HFFc6 (cell line): ENCODE results near the gene PPIP5K1. TPM values are rescaled to one million over a fixed set of nuclear protein-coding genes. Genes with fewer than 3 reads are reported as not detected.

Source experiments
- DNase-seq: peaks from one replicate; pipeline ENCODE4 v3.0.0-alpha.2; 2018
- H3K27ac Mint-ChIP-seq: 2 replicates; pipeline ENCODE4 v1.8.0; 2020; ENCODE audit warnings: mild to moderate bottlenecking, mixed read lengths
- H3K27me3 Mint-ChIP-seq: 2 replicates; pipeline ENCODE4 v1.8.0; 2021; ENCODE audit warnings: mild to moderate bottlenecking, moderate library complexity, mixed read lengths; ENCODE audit not compliant: insufficient read depth
- H3K36me3 Mint-ChIP-seq: 2 replicates; pipeline ENCODE4 v1.8.0; 2021; ENCODE audit warnings: low read depth, mixed read lengths
- H3K4me1 Mint-ChIP-seq: 2 replicates; pipeline ENCODE4 v1.8.0; 2020; ENCODE audit warnings: low read depth, mixed read lengths
- H3K4me3 Mint-ChIP-seq: 2 replicates; pipeline ENCODE4 v1.8.0; 2020; ENCODE audit warnings: mild to moderate bottlenecking, moderate library complexity, mixed read lengths
- H3K9me3 Mint-ChIP-seq: 2 replicates; pipeline ENCODE4 v1.8.0; 2020; ENCODE audit warnings: mild to moderate bottlenecking, mixed read lengths
- CTCF ChIP-seq: fragments of 200-600 bp; sonication (generic); IDR thresholded peaks from 2 replicates; pipeline ENCODE4 v1.5.0; 2021; ENCODE audit warnings: antibody characterized with exemption, mild to moderate bottlenecking
- total RNA-seq, 6 experiments: library from RNA; stranded (reverse); fragmentation: NEBNext Ultra II Directional; extraction: Animal tissue kit (Norgen Biotek cat#: 25700); gene quantifications; 2 replicates in 1 of 6; 3 replicates in 5 of 6; pipeline ENCODE4 v1.2.3, GENCODE V29; 2021

PPIP5K1 gene
- total RNA-seq, 6 experiments from 2014 or later = 16.3 to 23.3 (median 20.1) TPM

DNA sequence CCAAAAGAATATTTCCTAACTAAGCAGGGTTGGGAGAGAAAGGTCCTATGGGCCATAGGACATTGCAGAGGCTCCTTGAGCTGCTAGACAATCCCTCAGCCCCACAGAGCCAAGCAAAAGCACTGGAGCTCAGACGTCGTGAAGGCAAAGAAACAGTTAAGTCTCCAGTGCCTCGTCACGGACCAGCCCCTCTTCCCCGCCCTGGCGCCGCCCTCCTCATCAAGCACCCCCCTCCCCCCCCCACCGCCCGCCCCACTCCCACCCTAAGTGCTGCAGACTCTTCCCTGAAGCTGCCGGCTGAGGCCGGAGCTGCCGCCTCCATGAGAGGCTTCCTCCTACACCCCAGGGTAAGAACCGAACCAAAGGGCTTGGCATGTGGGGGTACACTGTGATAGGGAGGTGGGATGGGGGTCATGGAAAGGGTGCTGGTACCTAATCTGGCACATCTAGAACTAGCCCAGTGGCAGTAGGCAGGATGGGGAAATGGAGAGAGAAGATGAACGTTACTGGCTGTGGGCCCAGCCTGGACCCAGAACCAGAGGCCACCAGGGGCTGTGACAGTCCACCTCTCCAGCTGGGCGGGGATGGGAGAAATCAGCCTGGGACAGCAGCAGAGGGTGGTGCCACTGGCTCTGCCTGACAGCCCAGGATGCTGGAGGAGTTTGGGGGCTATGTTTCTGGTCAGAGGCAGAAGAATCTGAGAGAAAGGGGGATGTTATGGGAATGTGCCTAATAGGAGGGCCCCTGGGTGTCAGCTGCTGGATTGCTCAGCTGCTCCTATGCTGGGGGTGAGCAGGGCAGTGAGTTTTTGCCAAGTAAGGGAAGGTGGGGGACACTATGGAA lies 72.4 kb downstream of the PPIP5K1 start, which contains the start of gene MAP1A:
TSS of gene MAP1A (plus strand) at position 255 of the 843 bp plus-strand sequence. CDS start 3,866 bp downstream, outside the sequence.
- H3K27ac Mint-ChIP-seq = peak within 1 kb of the TSS; percentile 90
- peak; percentile 55 for DNase-seq
- no peaks in the 10 kb centered on the region for H3K9me3 Mint-ChIP-seq
- H3K36me3 Mint-ChIP-seq = peaks cover 22% of the 10 kb centered on the region
- H3K4me1 Mint-ChIP-seq = peaks cover 62% of the 10 kb centered on the region
- H3K27me3 Mint-ChIP-seq = peaks cover 2% of the 10 kb centered on the region
- TF ChIP-seq CTCF = no peak
- peak within 1 kb of the TSS; percentile 99 for H3K4me3 Mint-ChIP-seq

GRCh38 chr15:43516801-43517353 lies 73.1 kb downstream of the PPIP5K1 start:
- H3K36me3 Mint-ChIP-seq = peaks cover 15% of the 10 kb centered on the region; the same call in 1 of the 2 replicates
- H3K27ac Mint-ChIP-seq = peak overlapping the region; percentile 90
- peak overlapping the region; percentile 99 for H3K4me3 Mint-ChIP-seq
- no peak for TF ChIP-seq CTCF
- H3K27me3 Mint-ChIP-seq = peaks cover 2% of the 10 kb centered on the region
- peaks cover 69% of the 10 kb centered on the region for H3K4me1 Mint-ChIP-seq
- H3K9me3 Mint-ChIP-seq = no peaks in the 10 kb centered on the region
- DNase-seq = peak; percentile 47

DNA sequence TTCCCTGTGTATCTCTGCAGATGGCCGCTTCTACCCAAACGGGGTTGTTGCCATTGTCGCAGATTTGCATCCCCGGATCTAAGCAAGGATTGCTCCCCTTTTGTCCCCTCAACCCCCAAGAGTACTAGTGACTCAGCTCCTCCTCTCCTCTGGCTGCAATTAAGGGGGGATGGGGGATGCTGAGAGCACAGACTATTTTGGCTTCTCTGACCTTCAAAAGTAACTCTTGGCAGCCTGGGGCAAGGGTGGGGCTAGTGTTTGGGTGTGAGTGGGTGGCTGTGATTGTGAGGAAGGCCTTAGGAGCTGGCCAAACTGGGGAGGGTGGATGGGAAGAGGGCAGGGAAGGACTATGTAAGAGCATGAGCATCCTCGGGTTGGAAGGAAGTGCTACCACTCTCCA lies 73.8 kb downstream of the PPIP5K1 start:
- H3K27me3 Mint-ChIP-seq = peaks cover 2% of the 10 kb centered on the region
- H3K4me3 Mint-ChIP-seq = peak overlapping the region; percentile 99
- peaks cover 76% of the 10 kb centered on the region for H3K4me1 Mint-ChIP-seq
- H3K27ac Mint-ChIP-seq = peak overlapping the region; percentile 90
- peaks cover 10% of the 10 kb centered on the region; the same call in 1 of the 2 replicates for H3K36me3 Mint-ChIP-seq
- no peaks in the 10 kb centered on the region for H3K9me3 Mint-ChIP-seq
- TF ChIP-seq CTCF = no peak
- DNase-seq = peak; percentile 33

DNA sequence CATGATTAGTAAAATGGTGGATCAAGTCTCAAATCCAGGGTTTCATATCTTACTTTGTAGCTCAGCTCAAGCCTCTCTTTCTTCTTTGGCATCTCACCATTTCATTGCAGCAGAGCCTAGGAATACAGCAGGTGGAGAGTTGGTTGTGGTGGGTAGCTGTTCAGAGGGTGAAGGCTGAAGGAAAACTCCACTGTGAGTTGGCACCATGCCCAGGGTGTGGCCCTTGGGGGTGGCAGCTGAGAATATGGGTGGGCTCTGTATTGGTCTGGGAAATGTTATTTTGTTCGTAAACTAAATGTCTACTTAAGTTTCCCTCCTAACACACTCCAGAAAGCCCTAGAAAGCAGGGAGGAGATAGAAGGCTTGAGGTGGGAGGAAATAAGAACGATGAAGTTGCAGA lies 74.3 kb downstream of the PPIP5K1 start:
- Mint-ChIP-seq H3K36me3 (peaks cover 8% of the 10 kb centered on the region; the same call in 1 of the 2 replicates), H3K27ac (peak overlapping the region; percentile 90), H3K27me3 (peaks cover 2% of the 10 kb centered on the region), H3K4me3 (peak overlapping the region; percentile 99), H3K4me1 (peaks cover 79% of the 10 kb centered on the region), H3K9me3 (no peaks in the 10 kb centered on the region)
- TF ChIP-seq CTCF = no peak
- no peak for DNase-seq

- Mint-ChIP-seq H3K27ac (peak overlapping the region; percentile 82), H3K36me3 (peaks cover 4% of the 10 kb centered on the region; the same call in 1 of the 2 replicates), H3K9me3 (no peaks in the 10 kb centered on the region), H3K27me3 (peaks cover 2% of the 10 kb centered on the region), H3K4me1 (peaks cover 84% of the 10 kb centered on the region), H3K4me3 (no peak overlapping the region)
- DNase-seq = no peak
- peak; percentile 79 for TF ChIP-seq CTCF
These were observed 75.6 kb downstream of the PPIP5K1 start for GRCh38 chr15:43514241-43515057.
